BJ (cell line): Measurements from ENCODE around the gene NUCKS1. TPM values are rescaled to one million over a fixed set of nuclear protein-coding genes. Genes with fewer than 3 reads are reported as not detected.

Experiments
- CTCF ChIA-PET: fragments of 350-600 bp; formaldehyde crosslinking; extraction: SDS; loops from one replicate; lab custom pipeline; 2021; ENCODE audit warnings: antibody characterized with exemption, inconsistent platforms; lab: Yijun Ruan, JAX
- POLR2A ChIA-PET: fragments of 300-600 bp; sonication (Branson Sonifier 250); formaldehyde crosslinking; extraction: SDS; loops from one replicate; lab custom pipeline; 2021; ENCODE audit warnings: antibody characterized with exemption; lab: Charles Lee
- DNase-seq: peaks from one replicate; pipeline ENCODE4 v3.0.0-alpha.2; 2011; ENCODE audit warnings: low read depth
- H3K27me3 ChIP-seq: 2 replicates; pipeline ENCODE4 v1.6.0; 2011; ENCODE audit warnings: low read length; ENCODE audit not compliant: control insufficient read depth, insufficient read depth
- H3K36me3 ChIP-seq: 2 replicates; pipeline ENCODE4 v1.5.1; 2011; ENCODE audit warnings: low read length; ENCODE audit not compliant: control insufficient read depth, insufficient read depth
- H3K4me3 ChIP-seq: 2 replicates; pipeline ENCODE4 v1.5.1; 2011; ENCODE audit warnings: low read depth, mild to moderate bottlenecking, control low read depth, low read length
- CTCF ChIP-seq: IDR thresholded peaks from 2 replicates; pipeline ENCODE4 v1.5.1; 2011; ENCODE audit warnings: low read depth, mild to moderate bottlenecking, control low read depth, inconsistent platforms, low read length, moderate library complexity; ENCODE audit not compliant: insufficient read depth
- polyA plus RNA-seq: library from polyadenylated mRNA; depleted of rRNA; stranded (reverse); fragments of >200 nt; gene quantifications from 2 replicates; pipeline ENCODE4 v1.2.3, GENCODE V29; 2011

NUCKS1 gene
- polyA plus RNA-seq, 1 experiment, result 33.3 TPM

- ChIA-PET POLR2A (no interaction called here), CTCF (no interaction called here)
- no peak overlapping the region for H3K4me3 ChIP-seq
- no peak for DNase-seq
- H3K27me3 ChIP-seq, result no peaks in the 10 kb centered on the region
- 0 out of 2 replicates have a peak, but pooled peaks cover 2% of the 10 kb centered on the region for H3K36me3 ChIP-seq
- no peak for TF ChIP-seq CTCF
Observed at GRCh38 chr1:205743977-205744376, 6.0 kb downstream of the NUCKS1 start.

- H3K4me3 ChIP-seq, result no peak overlapping the region
- TF ChIP-seq CTCF, result no peak
- ChIA-PET POLR2A (no interaction called here), CTCF (interaction anchor here (0.7 to 1.3 kb wide), 2 partner anchors 9 to 61 kb away, joined by 3 read pairs; partner anchors contain the start of gene SLC45A3)
- H3K27me3 ChIP-seq, result no peaks in the 10 kb centered on the region
- no peak for DNase-seq
- 0 out of 2 replicates have a peak, but pooled peaks cover 2% of the 10 kb centered on the region for H3K36me3 ChIP-seq
Observed at GRCh38 chr1:205741681-205742080, 8.3 kb downstream of the NUCKS1 start.

GRCh38 chr1:205739348-205740160 is 10.4 kb downstream of the NUCKS1 start:
- TF ChIP-seq CTCF, result peak; percentile 43
- ChIA-PET CTCF (interaction anchor here (0.9 to 1.9 kb wide), 6 partner anchors 8 to 141 kb away, joined by 3 to 5 read pairs (median 4); no protein-coding TSS in a partner anchor), POLR2A (no interaction called here)
- Histone ChIP-seq H3K27me3 (no peaks in the 10 kb centered on the region), H3K36me3 (0 out of 2 replicates have a peak, but pooled peaks cover 2% of the 10 kb centered on the region), H3K4me3 (no peak overlapping the region)
- DNase-seq, result peak; percentile 26

- no peak overlapping the region for H3K4me3 ChIP-seq
- H3K36me3 ChIP-seq, result 0 out of 2 replicates have a peak, but pooled peaks cover 1% of the 10 kb centered on the region
- no peak for TF ChIP-seq CTCF
- ChIA-PET POLR2A (no interaction called here), CTCF (interaction anchor here (0.7 kb wide), 1 partner anchor 242 kb away, joined by 3 read pairs; no protein-coding TSS in a partner anchor)
- no peaks in the 10 kb centered on the region for H3K27me3 ChIP-seq
- DNase-seq, result no peak
Observed at GRCh38 chr1:205735218-205735617, 14.8 kb downstream of the NUCKS1 start.

GRCh38 chr1:205733438-205734175 is 16.4 kb downstream of the NUCKS1 start:
- ChIA-PET POLR2A (no interaction called here), CTCF (interaction anchor here (0.5 to 2.4 kb wide), 4 partner anchors 12 to 52 kb away, joined by 3 to 7 read pairs (median 4); no protein-coding TSS in a partner anchor)
- no peak for TF ChIP-seq CTCF
- DNase-seq, result no peak
- Histone ChIP-seq H3K36me3 (no peaks in the 10 kb centered on the region), H3K27me3 (no peaks in the 10 kb centered on the region), H3K4me3 (no peak overlapping the region)
